CD4-positive, alpha-beta T cell treated with Interleukin-15 for 4 hours (primary cell): ENCODE data around the gene HLA-DQB1.

Source experiments
- DNase-seq: peaks from one replicate; pipeline ENCODE4 v3.0.0-alpha.2; 2020; ENCODE audit warnings: low spot score

The HLA-DQB1 gene

DNA sequence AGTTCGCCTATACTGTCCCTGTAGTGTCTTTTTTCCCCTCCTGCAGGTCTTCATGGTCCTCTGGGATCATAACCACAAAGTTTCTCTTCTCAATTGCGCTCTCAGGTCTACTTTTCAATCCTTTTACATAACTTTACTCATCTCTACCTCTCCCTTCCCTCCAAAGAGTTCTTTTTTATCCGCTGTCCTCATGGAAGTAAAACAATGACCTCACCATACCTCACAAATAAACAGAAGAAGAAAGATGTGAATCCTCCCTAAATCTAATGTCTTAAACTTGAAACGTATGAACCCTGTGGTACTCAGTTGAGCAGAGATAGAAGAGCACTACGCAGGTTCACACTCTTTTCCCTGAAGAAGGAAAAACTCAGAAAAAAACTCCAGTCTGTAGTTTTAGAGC lies 41.3 kb downstream of the HLA-DQB1 start:
- no peak for DNase-seq

DNA sequence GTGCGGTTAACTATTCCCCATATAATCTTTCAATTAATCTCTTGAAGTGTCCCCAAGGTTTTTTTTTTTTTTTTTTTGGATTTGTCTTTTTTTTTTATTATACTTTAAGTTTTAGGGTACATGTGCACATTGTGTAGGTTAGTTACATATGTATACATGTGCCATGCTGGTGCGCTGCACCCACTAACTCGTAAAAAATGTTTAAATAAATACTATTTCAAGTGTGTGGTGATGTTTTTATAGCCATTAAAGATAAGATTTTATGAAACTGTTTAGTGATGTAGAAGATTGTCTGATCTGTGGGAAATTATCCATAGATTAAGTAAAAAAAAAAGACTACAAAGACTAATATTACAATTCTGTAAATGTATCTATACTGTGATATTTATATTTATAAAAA lies 41.9 kb downstream of the HLA-DQB1 start:
- DNase-seq: no peak

DNA sequence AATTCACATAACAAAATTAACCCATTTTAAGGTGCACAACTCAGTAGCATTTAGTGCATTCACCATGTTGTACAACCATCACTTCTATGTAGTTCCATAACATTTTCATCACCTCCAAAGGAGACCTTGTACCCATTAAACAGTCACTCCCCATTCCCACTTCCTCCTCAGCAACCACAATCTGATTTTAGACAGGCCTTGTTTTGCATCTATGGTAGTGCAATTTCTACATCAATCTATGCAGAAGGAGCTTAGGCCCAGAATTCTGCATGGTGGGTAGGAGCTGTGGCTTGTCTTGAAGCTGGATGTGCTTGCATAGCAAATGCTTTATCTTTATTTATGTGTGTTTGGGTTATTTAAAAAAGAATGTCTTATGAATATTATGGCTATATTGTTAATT lies 42.8 kb downstream of the HLA-DQB1 start:
- DNase-seq: no peak

DNA sequence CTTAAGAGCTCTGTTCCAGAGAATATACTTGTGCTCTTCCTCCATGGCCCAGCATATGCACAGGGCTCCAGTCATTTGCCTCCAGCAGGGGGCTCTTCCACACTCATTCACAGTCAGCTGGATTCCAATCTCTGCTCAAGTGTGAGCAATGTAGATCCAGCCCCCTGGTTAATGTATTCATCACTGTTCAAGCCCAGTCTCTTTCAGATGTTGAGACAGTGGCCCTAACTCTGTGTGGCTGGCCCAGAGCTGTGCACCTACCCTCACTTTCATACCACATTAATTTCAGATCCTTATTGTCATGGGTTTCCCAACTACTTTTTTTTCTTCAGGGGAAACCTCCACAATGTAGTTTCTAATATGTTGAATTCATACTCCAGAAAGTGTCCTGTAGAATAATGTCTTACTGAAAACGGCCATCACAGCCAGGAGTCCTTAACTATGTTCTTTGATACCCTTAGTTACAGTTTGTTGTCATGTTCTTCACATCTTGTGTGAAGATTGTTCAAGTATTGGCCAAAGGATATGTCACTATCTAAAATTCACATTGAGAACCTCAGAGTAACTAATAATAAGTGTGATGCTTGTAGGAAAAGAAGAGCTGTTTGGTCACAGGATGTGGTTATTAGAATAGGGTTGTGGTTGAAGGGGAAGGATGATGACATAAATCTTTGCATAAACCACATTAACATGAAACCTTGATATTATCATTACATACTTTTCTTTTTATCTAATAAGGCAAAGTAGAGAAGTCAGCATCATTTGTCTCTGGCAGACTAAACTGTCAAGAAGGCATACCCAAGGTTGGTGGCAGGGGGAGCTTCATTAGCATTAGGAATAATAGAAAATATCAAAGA lies 43.7 kb downstream of the HLA-DQB1 start:
- DNase-seq: peak; percentile 80

DNA sequence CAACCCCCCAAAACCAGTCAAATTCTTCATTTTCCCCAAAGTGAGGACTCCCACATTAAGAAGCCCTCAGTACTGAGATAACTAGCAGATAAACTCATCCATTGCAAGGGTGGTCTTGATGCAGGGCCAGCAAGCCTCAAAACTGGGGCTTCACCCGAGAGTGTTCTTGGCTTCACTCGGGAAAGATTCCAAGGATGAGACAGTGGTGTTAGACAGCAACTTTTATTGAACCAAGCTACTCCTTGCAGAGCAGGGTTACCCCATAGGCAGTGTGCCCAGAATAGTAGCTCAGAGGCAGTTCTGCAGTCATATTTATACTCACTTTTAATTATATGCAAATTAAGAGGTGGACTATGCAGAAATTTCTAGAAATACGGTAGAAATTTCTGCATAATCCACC lies 45.1 kb downstream of the HLA-DQB1 start:
- no peak for DNase-seq

DNA sequence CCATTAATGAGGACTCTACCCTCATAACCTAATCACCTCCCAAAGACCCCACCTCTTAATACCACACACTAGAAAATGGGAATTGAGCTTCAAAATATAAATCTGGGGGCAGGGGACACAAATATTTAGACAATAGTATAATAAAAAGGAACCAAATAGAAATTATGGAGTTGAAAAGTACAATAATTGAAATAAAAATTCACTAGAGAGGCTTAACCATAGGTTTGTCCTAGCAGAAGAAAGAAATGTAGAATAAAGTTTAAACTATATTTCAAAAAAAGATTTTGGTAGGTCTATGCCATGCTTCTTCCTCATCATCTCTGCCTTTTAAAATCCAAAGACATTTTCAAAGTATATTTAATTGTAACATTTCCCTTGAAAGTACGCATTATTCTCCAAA lies 48.7 kb downstream of the HLA-DQB1 start:
- DNase-seq: no peak

DNA sequence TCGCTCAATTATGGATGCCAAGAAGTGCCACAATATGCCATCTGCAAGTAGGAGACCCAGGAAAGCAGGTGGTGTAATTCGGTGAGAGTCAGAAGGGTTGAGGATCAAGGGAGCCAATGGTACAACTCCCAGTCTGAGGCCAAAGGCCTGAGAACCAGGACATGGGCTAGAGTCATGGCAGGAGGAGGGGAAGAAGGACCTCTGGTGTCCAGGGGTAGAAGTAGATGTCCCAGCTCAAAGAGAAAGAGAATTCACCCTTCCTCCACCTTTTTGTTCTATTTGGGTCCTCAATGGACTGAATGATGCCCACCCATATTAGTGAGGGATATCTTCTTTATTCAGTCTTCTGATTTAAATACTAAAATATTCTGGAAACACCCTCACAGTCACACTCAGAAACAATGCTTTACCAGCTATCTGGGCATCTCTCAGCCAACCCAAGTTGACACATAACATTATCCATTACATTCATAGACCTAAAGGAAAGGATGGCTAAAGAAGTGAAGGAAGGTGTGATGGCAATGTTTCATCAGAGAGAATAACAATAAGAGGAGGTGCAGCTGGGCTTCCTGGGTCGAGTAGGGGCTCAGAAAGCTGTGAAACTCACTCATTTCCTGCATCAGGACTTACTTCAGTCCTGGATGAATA lies 50.4 kb downstream of the HLA-DQB1 start:
- DNase-seq: no peak

DNA sequence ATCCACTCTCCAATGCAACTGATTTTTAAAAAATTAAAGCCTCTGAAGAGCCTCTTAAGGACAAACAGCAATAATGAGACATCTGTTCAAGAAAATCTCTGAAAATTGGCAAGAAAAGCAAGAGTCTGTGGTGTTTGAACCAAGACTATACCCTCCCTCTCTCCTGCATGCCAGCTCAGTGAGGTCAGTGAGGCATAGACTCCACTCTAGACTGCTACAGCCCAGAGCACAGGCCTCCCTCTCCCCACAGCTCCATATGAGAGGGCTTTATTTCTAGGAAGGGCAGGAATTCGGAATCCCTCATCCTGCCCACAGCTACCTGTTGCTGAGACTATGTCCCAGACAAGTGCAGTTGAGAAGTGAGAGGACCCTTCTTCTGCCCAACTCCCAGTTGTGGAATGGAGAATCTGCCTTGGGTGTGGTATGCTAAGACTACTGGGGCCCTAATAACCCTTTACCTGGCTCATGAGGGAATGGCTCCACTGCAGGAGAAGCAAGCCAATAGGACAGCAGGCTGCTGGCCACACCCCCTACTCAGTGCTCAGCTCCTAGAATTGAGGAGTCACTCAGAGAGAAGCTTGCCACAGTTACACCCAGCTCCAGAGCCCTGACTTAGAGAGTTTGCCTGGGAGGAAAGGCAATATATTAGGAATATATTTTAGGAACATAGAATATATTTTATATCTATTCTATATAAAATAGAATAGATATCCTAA lies 51.9 kb downstream of the HLA-DQB1 start:
- no peak for DNase-seq

DNA sequence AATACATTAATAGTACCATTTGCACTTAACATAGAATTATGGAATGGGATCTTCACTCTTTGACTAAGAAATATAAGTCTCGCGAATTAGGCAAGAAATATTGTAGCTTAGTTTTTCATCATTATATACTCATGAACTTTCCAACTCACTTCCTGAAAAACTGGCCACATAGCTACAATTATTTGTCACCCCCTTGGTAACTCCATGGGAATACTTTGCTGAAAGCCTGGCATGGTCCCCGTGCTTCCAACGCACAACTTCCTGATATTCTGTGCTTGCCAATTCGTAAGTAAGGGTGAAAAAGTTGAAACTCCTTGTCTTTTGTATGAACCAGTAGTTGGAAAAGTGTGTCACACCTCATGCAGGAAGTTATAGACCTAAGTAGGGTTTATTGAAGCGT lies 53.0 kb downstream of the HLA-DQB1 start:
- DNase-seq: no peak

DNA sequence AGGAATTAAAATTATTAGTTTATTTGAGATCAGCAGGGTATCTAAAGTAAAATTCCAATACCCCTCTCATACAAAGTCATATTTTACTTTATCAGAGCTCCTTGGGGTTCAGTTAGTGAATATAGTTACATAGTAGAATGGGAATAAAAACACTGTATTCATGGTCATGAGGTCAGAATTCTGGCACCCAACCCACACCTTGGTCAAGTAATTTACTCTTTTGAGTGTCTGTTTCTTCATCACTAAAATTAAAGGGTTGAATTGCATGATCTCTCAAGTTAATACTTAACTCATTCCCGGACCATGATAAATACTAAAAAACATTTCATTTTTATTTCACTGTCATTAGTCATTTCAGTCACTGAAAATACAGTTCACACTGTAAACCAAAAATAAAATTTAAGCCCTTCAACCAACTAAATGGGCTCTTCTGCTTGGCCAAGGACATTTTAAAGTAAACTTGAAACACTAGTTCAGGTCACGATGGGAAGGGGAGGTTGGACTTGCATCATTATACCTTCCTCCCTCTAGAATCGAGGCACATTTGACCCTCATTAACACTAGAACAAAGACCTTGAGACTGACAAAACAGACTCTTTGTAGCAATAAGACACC lies 55.7 kb downstream of the HLA-DQB1 start:
- no peak for DNase-seq

DNA sequence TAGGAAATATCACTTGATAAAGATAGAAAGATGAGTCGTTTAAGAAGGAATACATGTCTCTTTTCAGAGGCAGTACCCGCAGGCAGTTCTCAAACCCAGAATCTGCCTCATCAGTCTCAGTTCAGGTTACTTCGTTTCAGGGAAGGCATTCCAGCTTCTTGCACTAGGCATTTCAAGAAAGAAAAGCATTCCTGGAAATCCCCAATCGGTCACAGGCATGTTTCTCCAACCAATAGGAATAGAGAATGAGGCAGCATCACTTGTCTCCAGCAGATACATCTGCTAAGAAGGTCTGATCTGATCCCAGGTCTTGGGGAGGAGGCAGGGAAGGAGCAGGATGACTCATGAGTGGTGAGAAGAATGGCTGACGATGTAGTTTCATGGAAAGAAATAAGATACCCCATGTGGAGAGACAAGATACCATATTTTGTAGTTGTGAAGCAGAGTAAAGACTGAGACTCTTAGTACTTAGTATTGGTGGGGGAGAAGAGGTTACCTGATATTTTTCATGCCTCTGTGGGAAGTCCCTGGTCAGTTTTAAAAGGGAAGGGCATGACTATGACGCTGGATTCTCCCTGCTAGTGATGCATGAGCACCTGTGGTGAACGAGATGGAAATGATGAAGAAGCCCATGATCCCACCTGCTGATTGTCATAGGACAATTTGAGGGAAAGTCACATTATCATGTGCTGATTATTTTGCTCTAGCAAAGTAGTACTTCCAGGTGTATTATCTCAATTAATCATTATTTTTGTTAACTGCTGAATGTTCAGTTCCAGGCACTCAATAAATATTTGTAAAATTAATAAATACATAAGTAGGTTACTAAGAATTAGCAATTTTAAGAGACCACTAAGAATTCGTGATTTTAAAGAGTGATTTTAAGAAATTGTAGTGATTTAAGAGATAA lies 56.5 kb downstream of the HLA-DQB1 start:
- DNase-seq: peak; percentile 77
